ENCODE data around the gene APH1A.
"Not testable (repeated sequence)": the region's sequence is repeated elsewhere in the genome, so short reads cannot be mapped to it uniquely, and the experiment has no call there.

APH1A gene

GRCh38 chr1:150267896-150268295 lies 920 bp downstream of the APH1A start:
- no peak for DNase-seq

DNA sequence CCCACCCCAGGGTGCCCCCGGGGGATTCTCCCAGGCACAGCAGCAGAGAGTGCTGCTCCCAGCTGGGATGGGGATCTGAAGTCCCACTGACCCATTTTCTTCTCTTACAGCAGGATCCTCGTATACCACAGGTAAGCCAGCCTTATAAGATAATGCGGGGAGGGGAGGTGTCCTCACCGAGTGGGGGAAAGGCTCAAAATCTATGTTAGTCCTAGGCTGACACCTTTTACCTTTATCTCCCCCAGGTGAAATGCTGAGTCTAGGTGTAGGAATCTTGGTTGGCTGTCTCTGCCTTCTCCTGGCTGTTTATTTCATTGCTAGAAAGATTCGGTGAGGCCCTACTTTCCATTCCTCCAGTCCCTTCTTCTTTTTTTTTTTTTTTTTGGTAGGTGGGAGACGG lies 5.3 kb downstream of the APH1A start:
- no peak for DNase-seq

- no peak for DNase-seq
Observed at GRCh38 chr1:150262388-150263320, 6.2 kb downstream of the APH1A start.

DNA sequence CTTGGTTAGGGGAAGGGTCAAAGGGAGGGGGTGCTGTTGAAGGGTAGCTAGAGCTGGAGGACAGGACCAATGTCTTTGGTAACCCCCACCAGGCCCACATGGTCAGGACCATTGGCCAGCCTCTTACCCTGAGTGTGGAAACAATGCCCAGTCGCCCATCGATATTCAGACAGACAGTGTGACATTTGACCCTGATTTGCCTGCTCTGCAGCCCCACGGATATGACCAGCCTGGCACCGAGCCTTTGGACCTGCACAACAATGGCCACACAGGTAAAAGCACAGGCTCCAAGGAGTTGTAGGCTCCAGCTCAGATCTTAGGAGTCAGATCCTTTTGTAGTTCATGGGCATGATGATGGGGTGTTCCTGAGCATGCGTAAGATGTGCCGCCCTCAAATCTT lies 7.4 kb downstream of the APH1A start:
- no peak for DNase-seq

- DNase-seq = no peak
Observed at GRCh38 chr1:150259758-150260669, 8.8 kb downstream of the APH1A start.

- no peak for DNase-seq
Observed at GRCh38 chr1:150259217-150259616, 9.6 kb downstream of the APH1A start.

GRCh38 chr1:150257624-150258585 lies 10.9 kb downstream of the APH1A start, which contains the start of gene CA14:
TSS of gene CA14 (plus strand) at chr1:150257774. CDS start at chr1:150258129, 355 bp downstream.
- DNase-seq = no peak

DNA sequence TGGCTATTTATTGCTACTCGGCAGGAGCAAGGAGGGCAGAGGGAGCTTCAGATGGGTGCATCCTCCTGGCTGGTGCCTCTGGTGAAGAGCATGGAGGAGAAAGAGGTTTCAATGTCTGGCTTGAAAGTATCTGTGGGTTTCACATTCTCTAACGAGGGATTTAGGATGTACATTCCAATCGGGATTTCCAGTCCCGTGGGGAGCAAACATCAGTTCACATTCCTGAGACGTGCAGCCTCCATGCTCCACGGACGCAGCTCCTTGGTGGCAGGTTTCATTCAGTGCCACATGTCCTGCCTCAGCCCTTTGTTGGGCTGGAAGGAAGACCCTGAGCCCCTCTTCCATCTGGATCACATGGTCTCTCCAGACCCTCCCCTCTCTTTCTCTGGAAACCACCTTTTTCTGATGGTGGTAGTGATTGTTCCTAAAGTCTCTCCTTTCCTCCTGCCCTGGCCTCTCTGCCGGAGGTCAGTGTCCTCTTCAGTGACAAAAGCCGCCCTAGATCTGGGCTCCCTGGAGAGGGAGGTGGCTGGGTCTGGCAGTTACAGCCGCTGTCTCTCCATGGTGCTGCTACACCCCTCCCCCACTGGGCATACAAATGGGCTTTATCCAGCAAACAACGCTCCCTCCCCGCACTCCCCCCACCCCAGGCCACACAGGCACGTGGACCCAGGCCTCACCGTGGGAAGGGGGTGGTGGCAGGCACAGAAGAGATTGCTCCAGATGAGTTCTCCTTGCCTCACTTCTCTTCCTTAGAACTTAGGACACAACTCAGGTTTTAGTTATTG lies 12.1 kb downstream of the APH1A start:
- DNase-seq = no peak

- no peak for DNase-seq
Observed at GRCh38 chr1:150256198-150256553, 12.6 kb downstream of the APH1A start.

DNA sequence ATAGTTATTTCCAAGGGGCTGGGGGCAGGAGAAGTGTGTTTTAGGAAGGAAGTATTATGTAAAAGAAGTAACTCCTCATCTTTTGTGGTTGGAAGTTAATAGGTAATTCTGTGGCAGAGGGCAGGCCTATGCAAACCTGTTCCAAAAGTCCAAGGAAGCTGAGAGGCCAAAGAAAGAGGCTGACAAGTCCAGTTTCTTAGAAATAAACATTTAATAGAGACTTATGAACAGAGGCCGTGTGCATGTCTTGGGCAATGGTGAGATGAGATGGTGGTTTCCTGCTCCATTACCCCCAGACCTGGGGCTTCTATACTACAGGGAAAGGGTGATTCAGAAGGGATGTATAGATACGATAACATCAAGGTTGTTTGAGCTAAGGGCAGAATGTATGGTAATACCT lies 18.9 kb downstream of the APH1A start:
- DNase-seq = no peak

GRCh38 chr1:150243003-150243402 lies 25.8 kb downstream of the APH1A start:
- no peak for DNase-seq

DNA sequence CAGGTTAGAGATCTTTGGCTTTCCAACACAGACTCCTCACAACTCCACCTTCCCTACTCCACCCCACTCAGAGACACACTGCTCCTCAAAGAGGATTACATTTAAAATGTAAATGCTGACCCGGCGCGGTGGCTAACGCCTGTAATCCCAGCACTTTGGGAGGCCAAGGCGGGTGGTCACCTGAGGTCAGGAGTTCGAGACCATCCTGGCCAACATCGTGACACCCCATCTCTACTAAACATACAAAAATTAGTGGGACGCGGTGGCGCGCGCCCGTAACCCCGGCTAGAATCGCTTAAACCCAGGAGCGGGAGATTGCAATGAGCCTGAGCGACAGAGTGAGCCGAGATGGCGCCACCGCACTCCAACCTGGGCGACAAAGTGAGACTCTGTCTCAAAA lies 31.1 kb downstream of the APH1A start:
- no peak for DNase-seq

- not testable (repeated sequence) for DNase-seq
Observed at GRCh38 chr1:150237176-150237575, 31.6 kb downstream of the APH1A start.

- DNase-seq = no peak
Observed at GRCh38 chr1:150236614-150237100, 32.2 kb downstream of the APH1A start.

DNA sequence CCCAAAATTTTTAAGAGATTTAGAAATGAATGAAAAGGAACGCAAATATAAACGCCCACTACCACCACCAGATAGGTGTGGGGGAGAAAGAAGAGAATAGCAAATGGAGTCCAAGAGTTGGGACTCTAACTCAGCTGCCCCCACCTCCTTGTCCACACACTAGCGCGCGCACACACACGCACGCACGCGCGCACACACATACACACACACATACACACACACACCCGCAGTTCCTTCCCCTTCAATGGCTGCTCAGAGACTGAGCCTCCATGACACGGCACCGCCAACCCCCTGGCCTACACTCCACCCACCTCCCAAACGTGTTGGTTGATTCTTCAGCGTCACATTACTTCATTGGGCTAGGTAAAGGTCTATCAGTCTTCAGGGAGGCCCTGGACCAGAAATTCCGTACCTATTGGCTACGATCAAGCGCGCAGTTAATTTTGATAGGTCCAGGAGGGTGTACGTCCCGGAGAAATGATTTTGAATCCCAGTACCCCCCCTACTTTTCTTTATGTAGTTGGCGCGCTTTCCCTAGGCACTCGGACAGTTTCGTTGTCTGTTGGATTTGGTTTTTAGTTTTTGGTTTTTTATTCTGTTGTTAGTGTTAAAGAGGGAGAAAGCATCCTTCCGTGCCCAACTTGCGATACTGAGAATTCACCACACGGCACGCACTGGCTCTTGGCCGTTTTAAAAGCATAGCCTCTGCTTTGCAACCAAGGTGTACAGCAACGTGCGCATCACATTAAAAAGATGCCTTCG lies 32.8 kb downstream of the APH1A start, which contains the start of gene ANP32E:
Gene ANP32E (minus strand): TSS at position 261 of the 762 bp plus-strand sequence. CDS start 326 bp downstream, outside the sequence.
- peak; percentile 87 for DNase-seq

DNA sequence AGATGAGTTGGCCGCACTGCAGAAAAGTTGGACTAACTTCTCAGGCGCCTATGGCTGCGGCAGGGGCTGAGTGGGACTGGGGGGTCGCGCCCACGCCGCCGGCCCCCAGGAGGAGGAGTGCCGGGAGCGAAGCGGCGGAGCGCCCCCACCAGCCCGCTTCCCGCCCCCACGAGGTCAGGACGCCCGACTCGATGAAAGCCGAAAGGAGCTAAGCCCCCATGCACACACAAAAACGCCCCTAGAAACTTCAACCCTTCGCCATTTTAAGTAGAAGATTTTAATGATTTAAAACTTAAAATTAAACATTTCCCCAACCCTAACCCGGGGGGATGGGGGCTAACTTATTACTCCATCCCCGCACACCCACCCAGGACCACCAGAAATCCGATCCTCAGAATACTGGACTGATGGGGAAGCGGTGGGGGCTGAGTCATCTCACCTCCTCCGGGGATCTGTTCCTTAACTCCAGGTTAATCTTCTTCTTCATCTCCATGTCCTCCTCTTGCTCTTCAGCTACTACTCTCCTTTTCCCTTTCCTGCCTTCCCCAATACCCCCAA lies 33.4 kb downstream of the APH1A start:
- DNase-seq = peak; percentile 18

GRCh38 chr1:150234566-150235293 lies 34.1 kb downstream of the APH1A start:
- peak; percentile 86 for DNase-seq

- no peak for DNase-seq
Observed at GRCh38 chr1:150234309-150234565, 34.6 kb downstream of the APH1A start.

Measured in T-helper 9 cell (primary cell).